Adrenal gland (tissue), 5 donors: ENCODE data around the gene CCDC187.

Experiments
- POLR2A ChIP-seq, 2 donors: fragments of 450-650 bp; IDR thresholded peaks; one replicate each; pipeline ENCODE4 v1.6.1; 2017; ENCODE audit warnings: antibody characterized with exemption in 2 of 2, mild to moderate bottlenecking in 2 of 2, moderate library complexity in 1 of 2
- TF ChIP-seq, protein P1 (sequence below), 6 experiments: fragments of 450-650 bp in 4 of 6; fragments of 200-600 bp in 2 of 6; sonication (generic) in 1 of 6; IDR thresholded peaks; 1 replicate in 5 of 6; 2 replicates in 1 of 6; pipeline versions ENCODE4 v1.5.1 to v1.8.0; 2016 to 2021; ENCODE audit warnings: antibody characterized with exemption in 6 of 6, mild to moderate bottlenecking in 2 of 6, moderate library complexity in 1 of 6
- donor health status: DM: no; HTN: no; CAD: no.

DNA sequence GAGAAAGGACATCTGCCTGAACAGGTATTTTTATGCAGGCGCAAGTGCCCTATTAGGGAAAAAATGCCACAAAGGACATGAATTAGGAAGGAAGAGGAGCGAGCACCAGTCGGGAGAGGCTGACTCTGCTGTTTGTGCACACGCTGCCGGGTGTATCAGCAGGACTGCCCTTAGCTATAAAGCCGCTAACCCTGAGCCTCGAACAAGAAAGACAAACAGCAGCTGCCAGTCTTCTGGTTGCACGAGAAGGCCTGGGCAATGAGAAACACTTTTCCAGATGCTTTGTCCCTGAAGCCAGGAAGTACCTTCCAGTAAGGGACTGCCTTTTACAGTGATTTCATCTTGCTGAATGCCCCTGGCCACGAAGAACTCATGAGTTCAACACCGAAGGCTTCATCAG lies 70.9 kb downstream of the CCDC187 start:
- TF ChIP-seq, protein P1, sequence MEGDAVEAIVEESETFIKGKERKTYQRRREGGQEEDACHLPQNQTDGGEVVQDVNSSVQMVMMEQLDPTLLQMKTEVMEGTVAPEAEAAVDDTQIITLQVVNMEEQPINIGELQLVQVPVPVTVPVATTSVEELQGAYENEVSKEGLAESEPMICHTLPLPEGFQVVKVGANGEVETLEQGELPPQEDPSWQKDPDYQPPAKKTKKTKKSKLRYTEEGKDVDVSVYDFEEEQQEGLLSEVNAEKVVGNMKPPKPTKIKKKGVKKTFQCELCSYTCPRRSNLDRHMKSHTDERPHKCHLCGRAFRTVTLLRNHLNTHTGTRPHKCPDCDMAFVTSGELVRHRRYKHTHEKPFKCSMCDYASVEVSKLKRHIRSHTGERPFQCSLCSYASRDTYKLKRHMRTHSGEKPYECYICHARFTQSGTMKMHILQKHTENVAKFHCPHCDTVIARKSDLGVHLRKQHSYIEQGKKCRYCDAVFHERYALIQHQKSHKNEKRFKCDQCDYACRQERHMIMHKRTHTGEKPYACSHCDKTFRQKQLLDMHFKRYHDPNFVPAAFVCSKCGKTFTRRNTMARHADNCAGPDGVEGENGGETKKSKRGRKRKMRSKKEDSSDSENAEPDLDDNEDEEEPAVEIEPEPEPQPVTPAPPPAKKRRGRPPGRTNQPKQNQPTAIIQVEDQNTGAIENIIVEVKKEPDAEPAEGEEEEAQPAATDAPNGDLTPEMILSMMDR (IDR thresholded peaks at IDR 0.05): no peak
- no peak for TF ChIP-seq POLR2A (IDR thresholded peaks at IDR 0.05)
